Adrenal gland (tissue), 12 donors: ENCODE data around the gene ZG16. TPM values are rescaled to one million over a fixed set of nuclear protein-coding genes. Genes with fewer than 3 reads are reported as not detected.
"Not testable (repeated sequence)": the region's sequence is repeated elsewhere in the genome, so short reads cannot be mapped to it uniquely, and the experiment has no call there.

Experiments
- DNase-seq, 7 donors: peaks; one replicate each; pipeline ENCODE4 v3.0.0-alpha.2; 2019 to 2020
- H3K27ac ChIP-seq, 5 donors: fragments of 200-600 bp; sonication (generic) in 4 of 5; 1 replicate in 3 of 5; 2 replicates in 2 of 5; pipeline versions ENCODE4 v1.5.1 to v1.8.0; 2016 to 2020; ENCODE audit warnings: mild to moderate bottlenecking in 1 of 5
- H3K27me3 ChIP-seq: fragments of 200-600 bp; 2 replicates; pipeline ENCODE4 v1.8.0; 2021
- H3K36me3 ChIP-seq, 2 donors: fragments of 200-600 bp; replicated peaks in 1 of 2; 1 replicate in 1 of 2; 2 replicates in 1 of 2; pipeline versions ENCODE4 v1.5.1 to v1.8.0; 2018 to 2022
- H3K4me1 ChIP-seq, 2 donors: fragments of 200-600 bp; replicated peaks in 1 of 2; 1 replicate in 1 of 2; 2 replicates in 1 of 2; pipeline versions ENCODE4 v1.5.1 to v1.8.0; 2018 to 2021
- H3K4me3 ChIP-seq, 4 donors: fragments of 200-600 bp; sonication (generic) in 3 of 4; one replicate each; pipeline ENCODE4 v1.5.1; 2016 to 2018
- H3K9me3 ChIP-seq, 3 donors: fragments of 200-600 bp; sonication (generic) in 1 of 3; replicated peaks in 1 of 3; 1 replicate in 2 of 3; 2 replicates in 1 of 3; pipeline versions ENCODE4 v1.5.1 to v1.8.0; 2016 to 2021
- CTCF ChIP-seq, 6 experiments: fragments of 450-650 bp in 4 of 6; fragments of 200-600 bp in 2 of 6; sonication (generic) in 1 of 6; IDR thresholded peaks; 1 replicate in 5 of 6; 2 replicates in 1 of 6; pipeline versions ENCODE4 v1.5.1 to v1.8.0; 2016 to 2021; ENCODE audit warnings: antibody characterized with exemption in 6 of 6, mild to moderate bottlenecking in 2 of 6, moderate library complexity in 1 of 6
- POLR2A ChIP-seq, 2 donors: fragments of 450-650 bp; IDR thresholded peaks; one replicate each; pipeline ENCODE4 v1.6.1; 2017; ENCODE audit warnings: antibody characterized with exemption in 2 of 2, mild to moderate bottlenecking in 2 of 2, moderate library complexity in 1 of 2
- WGBS, 4 donors: extraction: QIAGEN DNeasy Blood & Tissue Kit in 2 of 4; methylation state at CpG; one replicate each; pipeline versions ENCODE4 v1.1.5 to v1.1.7; 2013 to 2017; 5-methylcytosine and 5-hydroxymethylcytosine counted together
- intact Hi-C, 2 donors: fragments of 100-400 bp; cut with DNase I; formaldehyde crosslinking; loops; one replicate each; pipeline versions ENCODE4 v1.14.1 to v1.15.0; 2022 to 2023
- polyA plus RNA-seq, 3 donors: library from polyadenylated mRNA; stranded (reverse); fragments of 200-250 nt in 2 of 3; fragments of 350-450 nt in 1 of 3; fragmentation: Illumina TruSeq in 1 of 3; extraction: RNeasy Lipid Tissue Mini Kit (QIAGEN cat#74804) in 1 of 3; gene quantifications; one replicate each; pipeline ENCODE4 v1.2.3, GENCODE V29; 2013 to 2014
- total RNA-seq, 9 donors: library from RNA; depleted of rRNA in 4 of 9; stranded (reverse); fragments of >200 nt in 4 of 9; fragments of 120-200 nt in 1 of 9; fragmentation: NEBNext Ultra II Directional in 1 of 9; extraction: Animal tissue kit (Norgen Biotek cat#: 25700) in 1 of 9; gene quantifications; one replicate each; pipeline versions ENCODE4 v1.1.0 to v1.2.4, GENCODE V29; 2013 to 2023
- donor health status: healthy with polysubstance abuse.
- donor health status: Bipolar disorder and iron deficiency.
- donor health status: DM: yes; HTN: yes; CAD: no.
- donor health status: DM: no; HTN: no; CAD: no.
- donor health status: DM: no; HTN: no; CAD: no.
- donor health status: DM: yes; HTN: yes; CAD: no.

ZG16 gene
- total and polyA plus RNA-seq, 12 donors, result 0.07 to 0.20 (median 0.14) TPM; not detected in 8

- Histone ChIP-seq H3K27ac (no peak overlapping the region), H3K4me1 (no peaks in the 10 kb centered on the region), H3K27me3 (no peaks in the 10 kb centered on the region), H3K4me3 (no peak overlapping the region), H3K36me3 (no peaks in the 10 kb centered on the region), H3K9me3 (no peaks in the 10 kb centered on the region)
- WGBS, 4 donors, result 73 to 84% (median 83%) methylated on average over 8 to 21 of the region's 21 CpGs
- TF ChIP-seq CTCF (IDR thresholded peaks at IDR 0.05), result no peak
- no peak for TF ChIP-seq POLR2A (IDR thresholded peaks at IDR 0.05)
- intact Hi-C loops, result no loop called here
- no peak for DNase-seq
These were observed 34.1 kb upstream of the ZG16 start for GRCh38 chr16:29743827-29744531.

- no peak for DNase-seq
- no peak overlapping the region for H3K27ac ChIP-seq
- no peak for TF ChIP-seq CTCF (IDR thresholded peaks at IDR 0.05)
- no peak for TF ChIP-seq POLR2A (IDR thresholded peaks at IDR 0.05)
- H3K36me3 ChIP-seq, result no peaks in the 10 kb centered on the region
- H3K4me3 ChIP-seq, result no peak overlapping the region
- no peaks in the 10 kb centered on the region for H3K9me3 ChIP-seq
- WGBS, 4 donors, result 79 to 92% (median 82%) methylated on average over 16 to 20 of the region's 20 CpGs
- intact Hi-C loops, result no loop called here
- no peaks in the 10 kb centered on the region for H3K4me1 ChIP-seq
- H3K27me3 ChIP-seq, result no peaks in the 10 kb centered on the region
These were observed 33.4 kb upstream of the ZG16 start for GRCh38 chr16:29744541-29745101.

- WGBS, 4 donors, result 48 to 72% (median 60%) methylated on average over 11 to 16 of the region's 16 CpGs
- H3K4me3 ChIP-seq, result peak overlapping the region in 1 of 4 donors; percentile 34
- H3K9me3 ChIP-seq, result no peaks in the 10 kb centered on the region
- H3K36me3 ChIP-seq, result no peaks in the 10 kb centered on the region
- intact Hi-C loops, result no loop called here
- TF ChIP-seq CTCF (IDR thresholded peaks at IDR 0.05) (no peak), POLR2A (IDR thresholded peaks at IDR 0.05) (no peak)
- H3K27me3 ChIP-seq, result no peaks in the 10 kb centered on the region
- no peak for DNase-seq
- no peaks in the 10 kb centered on the region for H3K4me1 ChIP-seq
- H3K27ac ChIP-seq, result no peak overlapping the region
These were observed 32.8 kb upstream of the ZG16 start for GRCh38 chr16:29745121-29745852.

- H3K4me1 ChIP-seq, result no peaks in the 10 kb centered on the region
- peak within 1 kb of the TSS in 1 of 4 donors; percentile 34 for H3K4me3 ChIP-seq
- intact Hi-C loops, result no loop called here
- 68 to 86% (median 72%) methylated on average over 5 to 12 of the region's 12 CpGs for WGBS, 4 donors
- no peak for TF ChIP-seq POLR2A (IDR thresholded peaks at IDR 0.05)
- TF ChIP-seq CTCF (IDR thresholded peaks at IDR 0.05), result no peak
- no peaks in the 10 kb centered on the region for H3K9me3 ChIP-seq
- no peak within 1 kb of the TSS for H3K27ac ChIP-seq
- DNase-seq, result peak; percentile 22 to 69 (median 34)
- no peaks in the 10 kb centered on the region for H3K27me3 ChIP-seq
- no peaks in the 10 kb centered on the region for H3K36me3 ChIP-seq
These were observed 32.2 kb upstream of the ZG16 start, which contains the start of gene C16orf54 for GRCh38 chr16:29745853-29746345. Gene C16orf54 (minus strand): TSS chr16:29745990. CDS start chr16:29744951, 1,039 bp downstream.

- H3K4me3 ChIP-seq, H3K4me1 ChIP-seq, H3K9me3 ChIP-seq, H3K36me3 ChIP-seq, H3K27ac ChIP-seq, DNase-seq, H3K27me3 ChIP-seq, intact Hi-C loops: not testable (repeated sequence)
- 57 to 72% (median 68%) methylated on average over 4 of the region's 4 CpGs for WGBS, 4 donors
These were observed 31.5 kb upstream of the ZG16 start for GRCh38 chr16:29746518-29746917.
